H9 (cell line): Measurements from ENCODE around the gene CYTH3. TPM values are rescaled to one million over a fixed set of nuclear protein-coding genes. Genes with fewer than 3 reads are reported as not detected.

Experiments used
- DNase-seq: peaks from one replicate; pipeline ENCODE4 v3.0.0-alpha.2; 2017
- H2AFZ ChIP-seq: one replicate; pipeline ENCODE4 v1.6.1; 2013; ENCODE audit warnings: mild to moderate bottlenecking, low read length, control low read depth, moderate library complexity
- H2AK5ac ChIP-seq: 2 replicates; pipeline ENCODE4 v1.6.1; 2013; ENCODE audit warnings: low read length, control low read depth, mixed read lengths; ENCODE audit not compliant: insufficient read length
- H2BK120ac ChIP-seq: one replicate; pipeline ENCODE4 v1.6.1; 2013; ENCODE audit warnings: low read depth, mild to moderate bottlenecking, low read length, control low read depth, inconsistent platforms; ENCODE audit not compliant: poor library complexity, severe bottlenecking
- H2BK12ac ChIP-seq: 2 replicates; pipeline ENCODE4 v1.6.1; 2013; ENCODE audit warnings: low read length, control low read depth, mixed read lengths, low read depth; ENCODE audit not compliant: insufficient read length
- H2BK15ac ChIP-seq: 2 replicates; pipeline ENCODE4 v1.6.1; 2013; ENCODE audit warnings: low read depth, low read length, control low read depth
- H2BK20ac ChIP-seq: one replicate; pipeline ENCODE4 v1.6.1; 2013; ENCODE audit warnings: low read depth, mild to moderate bottlenecking, low read length, control low read depth, inconsistent platforms; ENCODE audit not compliant: poor library complexity, severe bottlenecking
- H2BK5ac ChIP-seq: 2 replicates; pipeline ENCODE4 v1.6.1; 2013; ENCODE audit warnings: low read length, control low read depth, mixed read lengths; ENCODE audit not compliant: insufficient read length
- H3K14ac ChIP-seq: 2 replicates; pipeline ENCODE4 v1.6.1; 2013; ENCODE audit warnings: low read length, control low read depth; ENCODE audit not compliant: insufficient read depth
- H3K18ac ChIP-seq: 2 replicates; pipeline ENCODE4 v1.6.1; 2013; ENCODE audit warnings: low read depth, mild to moderate bottlenecking, mixed read lengths, low read length, control low read depth; ENCODE audit not compliant: insufficient read length
- H3K23ac ChIP-seq: 2 replicates; pipeline ENCODE4 v1.6.1; 2013; ENCODE audit warnings: low read length, control low read depth, mixed read lengths, low read depth; ENCODE audit not compliant: insufficient read length
- H3K23me2 ChIP-seq: 2 replicates; pipeline ENCODE4 v1.6.1; 2013; ENCODE audit warnings: low read depth, mild to moderate bottlenecking, mixed read lengths, low read length, control low read depth; ENCODE audit not compliant: insufficient read length, poor library complexity, severe bottlenecking
- H3K27ac ChIP-seq: 2 replicates; pipeline ENCODE4 v1.5.1; 2013; ENCODE audit warnings: low read length, control low read depth, mixed read lengths, low read depth; ENCODE audit not compliant: insufficient read length
- H3K27me3 ChIP-seq: 2 replicates; pipeline ENCODE4 v1.6.1; 2013; ENCODE audit warnings: low read length, control low read depth, inconsistent platforms; ENCODE audit not compliant: insufficient read depth
- H3K4ac ChIP-seq: 2 replicates; pipeline ENCODE4 v1.6.1; 2013; ENCODE audit warnings: low read depth, mild to moderate bottlenecking, control low read depth, inconsistent platforms, low read length, moderate library complexity
- H3K4me1 ChIP-seq: 2 replicates; pipeline ENCODE4 v1.6.1; 2013; ENCODE audit warnings: low read length, control low read depth, inconsistent platforms; ENCODE audit not compliant: insufficient read depth
- H3K4me2 ChIP-seq: 2 replicates; pipeline ENCODE4 v1.6.1; 2013; ENCODE audit warnings: low read length, control low read depth, mixed read lengths; ENCODE audit not compliant: insufficient read length, insufficient read depth
- H3K56ac ChIP-seq: 2 replicates; pipeline ENCODE4 v1.6.1; 2013; ENCODE audit warnings: low read depth, mild to moderate bottlenecking, mixed read lengths, low read length, control low read depth; ENCODE audit not compliant: insufficient read length
- H3K79me1 ChIP-seq: 2 replicates; pipeline ENCODE4 v1.6.1; 2013; ENCODE audit warnings: low read depth, mild to moderate bottlenecking, moderate library complexity, low read length, control low read depth, inconsistent platforms; ENCODE audit not compliant: insufficient read depth, poor library complexity, severe bottlenecking
- H3K79me2 ChIP-seq: 2 replicates; pipeline ENCODE4 v1.6.1; 2013; ENCODE audit warnings: low read length, control low read depth, inconsistent platforms; ENCODE audit not compliant: insufficient read depth
- H3K9ac ChIP-seq: 2 replicates; pipeline ENCODE4 v1.6.1; 2013; ENCODE audit warnings: low read length, control low read depth, mixed read lengths; ENCODE audit not compliant: insufficient read length; ENCODE audit errors: extremely low read depth
- H3K9me3 ChIP-seq: one replicate; pipeline ENCODE4 v1.6.1; 2013; ENCODE audit warnings: low read depth, low read length, inconsistent platforms; ENCODE audit not compliant: control insufficient read depth
- H3T11ph ChIP-seq: one replicate; pipeline ENCODE4 v1.6.1; 2013; ENCODE audit warnings: mild to moderate bottlenecking, low read length, control low read depth, inconsistent platforms
- H4K20me1 ChIP-seq: one replicate; pipeline ENCODE4 v1.6.1; 2013; ENCODE audit not compliant: control insufficient read depth, insufficient read length, insufficient read depth
- H4K5ac ChIP-seq: 2 replicates; pipeline ENCODE4 v1.6.1; 2013; ENCODE audit warnings: low read depth, mild to moderate bottlenecking, mixed read lengths, low read length, control low read depth; ENCODE audit not compliant: insufficient read length
- H4K8ac ChIP-seq: replicated peaks from 2 replicates; pipeline ENCODE4 v1.6.1; 2013; ENCODE audit warnings: low read length, control low read depth, mixed read lengths, low read depth; ENCODE audit not compliant: insufficient read length
- H4K91ac ChIP-seq: 2 replicates; pipeline ENCODE4 v1.6.1; 2013; ENCODE audit warnings: low read depth, mild to moderate bottlenecking, moderate library complexity, mixed read lengths, low read length, control low read depth; ENCODE audit not compliant: insufficient read length
- H3K27ac Mint-ChIP-seq, 3 experiments: 2 replicates in 2 of 3; 3 replicates in 1 of 3; pipeline ENCODE4 v1.8.0; 2020 to 2021; ENCODE audit warnings: mixed read lengths in 3 of 3, mild to moderate bottlenecking in 1 of 3, moderate library complexity in 1 of 3
- H3K27me3 Mint-ChIP-seq: 2 replicates; pipeline ENCODE4 v1.8.0; 2021; ENCODE audit warnings: low read depth, mild to moderate bottlenecking, moderate library complexity, mixed read lengths
- H3K36me3 Mint-ChIP-seq, 3 experiments: 2 replicates in 2 of 3; 3 replicates in 1 of 3; pipeline ENCODE4 v1.8.0; 2020 to 2021; ENCODE audit warnings: low read depth in 3 of 3, mixed read lengths in 3 of 3; ENCODE audit not compliant: insufficient read depth in 1 of 3
- H3K4me1 Mint-ChIP-seq, 2 experiments: 2 replicates each; pipeline ENCODE4 v1.8.0; 2020; ENCODE audit warnings: mixed read lengths in 2 of 2
- H3K4me3 Mint-ChIP-seq, 2 experiments: 2 replicates in 1 of 2; 3 replicates in 1 of 2; pipeline ENCODE4 v1.8.0; 2020 to 2021; ENCODE audit warnings: mild to moderate bottlenecking in 2 of 2, mixed read lengths in 2 of 2, moderate library complexity in 1 of 2
- H3K9me3 Mint-ChIP-seq, 2 experiments: 2 replicates in 1 of 2; 3 replicates in 1 of 2; pipeline ENCODE4 v1.8.0; 2020; ENCODE audit warnings: mild to moderate bottlenecking in 2 of 2, mixed read lengths in 2 of 2, moderate library complexity in 1 of 2
- CTCF ChIP-seq: fragments of 200-600 bp; sonication (generic); conservative IDR thresholded peaks from 3 replicates; pipeline ENCODE4 v1.8.0; 2021; ENCODE audit warnings: antibody characterized with exemption, mild to moderate bottlenecking
- WGBS: extraction: QIAGEN DNeasy Blood & Tissue Kit; methylation state at CpG from one replicate; pipeline ENCODE4 v1.1.7; 2013; ENCODE audit warnings: missing lambda C conversion rate, low lambda C conversion rate, mixed read lengths; ENCODE audit not compliant: insufficient read length; ENCODE audit errors: extremely low coverage; 5-methylcytosine and 5-hydroxymethylcytosine counted together
- total RNA-seq: library from RNA; stranded (reverse); gene quantifications from 2 replicates; pipeline ENCODE4 v1.2.1, GENCODE V29; 2021

Gene CYTH3
- total RNA-seq, 1 experiment from 2014 or later, result 12.3 TPM

GRCh38 chr7:6146666-6147065, 125.8 kb downstream of the CYTH3 start:
- Histone ChIP-seq H3K4me2 (no peak overlapping the region), H3K4me1 (no peaks in the 10 kb centered on the region), H3K18ac (no peak overlapping the region), H3K9me3 (no peaks in the 10 kb centered on the region), H3K23ac (no peak overlapping the region), H3K79me2 (no peaks in the 10 kb centered on the region), H2AK5ac (no peak overlapping the region), H3K27me3 (no peaks in the 10 kb centered on the region), H3K23me2 (no peaks in the 10 kb centered on the region), H2AFZ (no peak overlapping the region), H2BK5ac (no peak overlapping the region), H3K14ac (no peak overlapping the region), H3K27ac (no peak overlapping the region), H3K4ac (no peak overlapping the region), H4K5ac (no peak overlapping the region), H3K56ac (no peak overlapping the region), H3T11ph (no peak overlapping the region), H4K91ac (no peak overlapping the region), H4K20me1 (no peaks in the 10 kb centered on the region), H2BK20ac (no peak overlapping the region), H3K79me1 (no peaks in the 10 kb centered on the region), H3K9ac (no peak overlapping the region), H4K8ac (no peak overlapping the region), H2BK12ac (no peak overlapping the region), H2BK120ac (no peak overlapping the region), H2BK15ac (no peak overlapping the region)
- DNase-seq, result no peak
- H3K36me3 Mint-ChIP-seq, result peaks cover 35 to 90% (median 84%) of the 10 kb centered on the region in 3 experiments; a peak in 6 of 7 replicates
- H3K4me1 Mint-ChIP-seq, result no peaks in the 10 kb centered on the region
- no CpG with 5 or more reads among the region's 8 CpGs for WGBS
- no peaks in the 10 kb centered on the region; a peak in 1 of 5 replicates for H3K9me3 Mint-ChIP-seq
- no peak for TF ChIP-seq CTCF
- H3K4me3 Mint-ChIP-seq, result no peak overlapping the region
- peak overlapping the region in 1 of 3 experiments; percentile 68; a peak in 3 of 7 replicates for H3K27ac Mint-ChIP-seq
- no peaks in the 10 kb centered on the region for H3K27me3 Mint-ChIP-seq
